Gastroesophageal sphincter (tissue), 3 donors: ENCODE measurements around the gene GPR15.

Experiments used
- CTCF ChIP-seq, 4 experiments: fragments of 200-600 bp in 2 of 4; fragments of 450-650 bp in 2 of 4; sonication (generic) in 1 of 4; IDR thresholded peaks; one replicate each; pipeline ENCODE4 v1.5.1; 2017 to 2019; ENCODE audit warnings: antibody characterized with exemption in 4 of 4, mild to moderate bottlenecking in 2 of 4, moderate library complexity in 2 of 4
- EP300 ChIP-seq: sonication (generic); formaldehyde crosslinking; IDR thresholded peaks from one replicate; pipeline ENCODE4 v1.6.1; 2017; ENCODE audit warnings: antibody characterized with exemption, mild to moderate bottlenecking
- POLR2A ChIP-seq, 2 donors: fragments of 450-650 bp; IDR thresholded peaks; one replicate each; pipeline ENCODE4 v1.6.1; 2017; ENCODE audit warnings: antibody characterized with exemption in 2 of 2, mild to moderate bottlenecking in 2 of 2, moderate library complexity in 1 of 2
- POLR2AphosphoS5 ChIP-seq: sonication (generic); formaldehyde crosslinking; IDR thresholded peaks from one replicate; pipeline ENCODE4 v1.6.1; 2017; ENCODE audit warnings: antibody characterized with exemption

GRCh38 chr3:98548544-98548943 is 16.8 kb downstream of the GPR15 start:
- TF ChIP-seq CTCF (IDR thresholded peaks at IDR 0.05) (no peak), POLR2A (IDR thresholded peaks at IDR 0.05) (no peak), POLR2AphosphoS5 (no peak), EP300 (no peak)
